Measurements from ENCODE around the gene MACROD1.
"Not testable (repeated sequence)": the region's sequence is repeated elsewhere in the genome, so short reads cannot be mapped to it uniquely, and the experiment has no call there.

MACROD1 gene

GRCh38 chr11:63997801-63998337, 168.0 kb downstream of the MACROD1 start:
- no peak for DNase-seq (ENCODE audit: low spot score)

- DNase-seq (ENCODE audit: low spot score), result no peak
Observed at GRCh38 chr11:63997104-63997700, 168.7 kb downstream of the MACROD1 start.

- no peak for DNase-seq (ENCODE audit: low spot score)
Observed at GRCh38 chr11:63996512-63996911, 169.4 kb downstream of the MACROD1 start.

GRCh38 chr11:63993993-63994392, 171.9 kb downstream of the MACROD1 start:
- DNase-seq (ENCODE audit: low spot score), result no peak

GRCh38 chr11:63993100-63993499, 172.8 kb downstream of the MACROD1 start:
- DNase-seq (ENCODE audit: low spot score), result no peak

- no peak for DNase-seq (ENCODE audit: low spot score)
Observed at GRCh38 chr11:63991558-63991957, 174.4 kb downstream of the MACROD1 start.

GRCh38 chr11:63986932-63987513, 178.9 kb downstream of the MACROD1 start:
- no peak for DNase-seq (ENCODE audit: low spot score)

- peak; percentile 85 for DNase-seq (ENCODE audit: low spot score)
Observed at GRCh38 chr11:63986156-63986931, 179.6 kb downstream of the MACROD1 start, which contains the start of gene OTUB1. Gene OTUB1, plus strand, starts transcription at chr11:63986438. Its CDS starts 19 bp downstream, at chr11:63986457.

GRCh38 chr11:63985812-63986155, 180.1 kb downstream of the MACROD1 start:
- peak; percentile 37 for DNase-seq (ENCODE audit: low spot score)

GRCh38 chr11:63979426-63979825, 186.5 kb downstream of the MACROD1 start:
- no peak for DNase-seq (ENCODE audit: low spot score)

- DNase-seq (ENCODE audit: low spot score), result no peak
Observed at GRCh38 chr11:63978551-63979239, 187.2 kb downstream of the MACROD1 start.

- peak; percentile 100 for DNase-seq (ENCODE audit: low spot score)
Observed at GRCh38 chr11:63974259-63975143, 191.4 kb downstream of the MACROD1 start, which contains the start of gene COX8A. Gene COX8A, plus strand, starts transcription at chr11:63974620. Its CDS starts 61 bp downstream, at chr11:63974681.

- not testable (repeated sequence) for DNase-seq (ENCODE audit: low spot score)
Observed at GRCh38 chr11:63973912-63974258, 192.0 kb downstream of the MACROD1 start.

- no peak for DNase-seq (ENCODE audit: low spot score)
Observed at GRCh38 chr11:63970902-63971301, 195.0 kb downstream of the MACROD1 start.

- no peak for DNase-seq (ENCODE audit: low spot score)
Observed at GRCh38 chr11:63969461-63969860, 196.5 kb downstream of the MACROD1 start.

- DNase-seq (ENCODE audit: low spot score), result no peak
Observed at GRCh38 chr11:63966444-63966843, 199.5 kb downstream of the MACROD1 start.

- DNase-seq (ENCODE audit: low spot score), result not testable (repeated sequence)
Observed at GRCh38 chr11:63963895-63964294, 202.0 kb downstream of the MACROD1 start.

- DNase-seq (ENCODE audit: low spot score), result no peak
Observed at GRCh38 chr11:63961608-63962412, 204.1 kb downstream of the MACROD1 start.

- no peak for DNase-seq (ENCODE audit: low spot score)
Observed at GRCh38 chr11:63958008-63958407, 207.9 kb downstream of the MACROD1 start.

GRCh38 chr11:63952570-63952969, 213.3 kb downstream of the MACROD1 start:
- no peak for DNase-seq (ENCODE audit: low spot score)

Measured in globus pallidus (tissue), 1 donor.